Immature natural killer cell (primary cell): Measurements from ENCODE around the gene NRL. TPM values are rescaled to one million over a fixed set of nuclear protein-coding genes. Genes with fewer than 3 reads are reported as not detected.
"Not testable (repeated sequence)": the region's sequence is repeated elsewhere in the genome, so short reads cannot be mapped to it uniquely, and the experiment has no call there.

ENCODE experiments used
- DNase-seq, 3 donors: peaks; one replicate each; pipeline ENCODE4 v3.0.0; 2022; ENCODE audit warnings: mixed read lengths in 1 of 3
- H3K27ac Mint-ChIP-seq, 6 donors: one replicate each; pipeline ENCODE4 v1.8.0; 2020; ENCODE audit warnings: mixed read lengths in 6 of 6, mild to moderate bottlenecking in 5 of 6, inconsistent platforms in 4 of 6, moderate library complexity in 3 of 6
- H3K27me3 Mint-ChIP-seq, 3 donors: one replicate each; pipeline ENCODE4 v1.8.0; 2020 to 2021; ENCODE audit warnings: low read depth in 3 of 3, mild to moderate bottlenecking in 3 of 3, mixed read lengths in 3 of 3, moderate library complexity in 3 of 3, inconsistent platforms in 1 of 3
- H3K36me3 Mint-ChIP-seq, 3 donors: one replicate each; pipeline ENCODE4 v1.8.0; 2020; ENCODE audit warnings: mixed read lengths in 3 of 3, inconsistent platforms in 2 of 3, mild to moderate bottlenecking in 2 of 3
- H3K4me1 Mint-ChIP-seq, 2 donors: one replicate each; pipeline ENCODE4 v1.8.0; 2020; ENCODE audit warnings: inconsistent platforms in 2 of 2, mild to moderate bottlenecking in 2 of 2, mixed read lengths in 2 of 2, moderate library complexity in 1 of 2
- H3K4me3 Mint-ChIP-seq, 5 donors: one replicate each; pipeline ENCODE4 v1.8.0; 2020; ENCODE audit warnings: mild to moderate bottlenecking in 5 of 5, mixed read lengths in 5 of 5, inconsistent platforms in 3 of 5, moderate library complexity in 3 of 5
- H3K9me3 Mint-ChIP-seq, 6 donors: one replicate each; pipeline ENCODE4 v1.8.0; 2020; ENCODE audit warnings: mild to moderate bottlenecking in 6 of 6, mixed read lengths in 6 of 6, inconsistent platforms in 4 of 6, moderate library complexity in 3 of 6
- polyA plus RNA-seq, 3 donors: library from polyadenylated mRNA; unstranded; fragments of 300-500 nt; fragmentation: Illumina TruSeq; gene quantifications; one replicate each; pipeline ENCODE4 v1.2.3, GENCODE V29; 2021

The NRL gene
- polyA plus RNA-seq, 3 donors from 2014 or later = 2.8 to 4.1 (median 3.0) TPM

DNA sequence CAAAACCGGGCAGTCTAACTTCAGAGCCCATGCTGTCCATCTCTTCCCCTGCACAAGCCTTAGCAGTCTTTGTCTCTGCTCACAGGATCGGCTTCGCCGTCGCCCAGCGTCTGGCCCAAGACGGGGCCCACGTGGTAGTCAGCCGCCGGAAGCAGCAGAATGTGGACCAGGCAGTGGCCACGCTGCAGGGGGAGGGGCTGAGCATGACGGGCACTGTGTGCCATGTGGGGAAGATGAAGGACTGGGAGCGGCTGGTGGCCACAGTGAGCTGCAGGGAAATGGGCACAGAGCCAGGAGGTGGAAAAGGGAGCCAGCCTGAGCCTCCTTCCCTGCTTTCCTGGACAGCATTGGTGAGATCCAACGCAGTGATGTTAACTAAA is 77.1 kb downstream of the NRL start:
- H3K4me1 Mint-ChIP-seq = peaks cover 10 to 17% of the 10 kb centered on the region in 2 donors
- peaks cover under 1 to 7% (median 2%) of the 10 kb centered on the region in 6 donors for H3K9me3 Mint-ChIP-seq
- peak overlapping the region in 1 of 5 donors; percentile 5 for H3K4me3 Mint-ChIP-seq
- DNase-seq = no peak
- H3K27ac Mint-ChIP-seq = no peak overlapping the region
- no peaks in the 10 kb centered on the region for H3K36me3 Mint-ChIP-seq
- peaks cover 2 to 5% (median 5%) of the 10 kb centered on the region in 3 donors for H3K27me3 Mint-ChIP-seq

GRCh38 chr14:24036963-24037657 is 77.6 kb downstream of the NRL start:
- H3K27me3 Mint-ChIP-seq, H3K36me3 Mint-ChIP-seq, DNase-seq, H3K9me3 Mint-ChIP-seq: not testable (repeated sequence)
- H3K4me3 Mint-ChIP-seq = peak overlapping the region; percentile 93 to 99 (median 97)
- H3K4me1 Mint-ChIP-seq = peaks cover 10 to 17% of the 10 kb centered on the region in 2 donors
- H3K27ac Mint-ChIP-seq = peak overlapping the region; percentile 74 to 93 (median 89)

DNA sequence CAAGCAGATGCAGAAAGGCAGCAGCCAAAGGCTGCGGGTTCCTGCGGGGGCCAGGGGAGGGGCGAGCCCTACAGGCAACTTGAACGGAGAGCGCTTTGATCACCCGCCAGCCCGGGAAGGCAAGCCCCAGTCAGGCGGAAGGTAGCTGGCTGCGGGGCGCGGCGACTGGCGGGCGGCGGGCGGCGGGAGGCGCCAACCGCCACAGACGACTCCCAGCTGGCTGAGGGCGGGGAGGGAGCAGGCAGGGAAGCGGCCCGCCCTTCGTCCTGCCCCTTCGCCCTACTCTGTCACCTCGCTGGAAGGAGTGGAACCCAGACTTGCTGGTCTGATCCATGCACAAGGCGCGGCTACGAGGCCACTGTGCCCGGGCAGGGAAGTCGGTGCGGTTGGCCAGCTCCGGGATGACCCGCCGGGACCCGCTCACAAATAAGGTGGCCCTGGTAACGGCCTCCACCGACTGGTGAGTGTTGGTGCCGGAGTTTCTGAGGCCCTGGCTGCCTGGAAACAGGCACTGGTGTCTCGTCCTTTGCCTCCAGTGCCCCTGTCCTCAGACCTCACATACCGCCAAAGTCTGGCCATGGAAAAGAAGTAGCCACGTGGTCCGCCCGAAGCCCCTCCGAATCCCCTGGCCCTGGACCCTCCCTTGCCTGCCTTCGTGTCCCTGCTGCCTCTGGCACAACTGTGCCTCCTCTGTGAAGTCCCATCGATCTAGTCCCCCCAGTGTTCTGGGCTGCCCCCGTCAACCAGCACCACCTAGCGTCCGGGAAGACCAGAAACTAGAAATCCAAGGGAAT is 78.4 kb downstream of the NRL start:
- Mint-ChIP-seq H3K4me3 (peak overlapping the region; percentile 93 to 99 (median 97)), H3K9me3 (peaks cover 7 to 12% (median 10%) of the 10 kb centered on the region in 6 donors), H3K36me3 (peaks cover 0 to 7% (median 3%) of the 10 kb centered on the region in 3 donors), H3K4me1 (peaks cover 10 to 17% of the 10 kb centered on the region in 2 donors), H3K27ac (peak overlapping the region; percentile 74 to 93 (median 89)), H3K27me3 (peaks cover 3 to 5% (median 4%) of the 10 kb centered on the region in 3 donors)
- peak; percentile 51 to 67 (median 64) for DNase-seq

DNA sequence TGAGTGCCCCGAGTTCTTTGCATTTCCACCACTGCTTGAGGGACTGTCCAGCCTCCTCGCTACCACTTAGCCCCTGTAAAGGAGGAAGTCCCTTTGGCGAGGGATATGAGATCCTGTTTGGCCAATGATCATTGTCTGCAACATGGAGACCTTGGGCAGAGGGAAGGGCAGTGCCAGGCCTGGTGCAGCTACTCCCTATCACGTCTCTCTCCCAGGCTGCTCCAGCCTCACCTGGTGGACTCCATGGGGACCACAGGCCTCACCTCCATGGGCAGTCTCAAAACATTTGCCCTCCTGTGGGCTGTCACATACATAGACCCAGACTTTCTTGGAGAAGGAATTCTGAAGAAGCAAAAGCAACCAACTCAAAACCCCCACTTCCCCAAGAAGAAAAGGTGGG is 79.0 kb downstream of the NRL start:
- H3K4me3 Mint-ChIP-seq = peak overlapping the region; percentile 93 to 99 (median 97)
- H3K9me3 Mint-ChIP-seq = peaks cover 7 to 17% (median 12%) of the 10 kb centered on the region in 6 donors
- peak overlapping the region in 5 of 6 donors; percentile 34 to 83 (median 42) for H3K27ac Mint-ChIP-seq
- not testable (repeated sequence) for H3K27me3 Mint-ChIP-seq, H3K36me3 Mint-ChIP-seq, DNase-seq
- H3K4me1 Mint-ChIP-seq = peaks cover 10 to 17% of the 10 kb centered on the region in 2 donors

- Mint-ChIP-seq H3K4me1 (peaks cover 10 to 17% of the 10 kb centered on the region in 2 donors), H3K9me3 (peaks cover 7 to 18% (median 12%) of the 10 kb centered on the region in 6 donors), H3K27me3 (peaks cover 0 to 5% (median 2%) of the 10 kb centered on the region in 3 donors), H3K4me3 (no peak overlapping the region), H3K36me3 (peaks cover 0 to 8% (median 3%) of the 10 kb centered on the region in 3 donors), H3K27ac (peak overlapping the region in 1 of 6 donors; percentile 40)
- no peak for DNase-seq
Measured at GRCh38 chr14:24032727-24033418, 81.9 kb downstream of the NRL start.

GRCh38 chr14:24031331-24031730 is 83.4 kb downstream of the NRL start:
- H3K4me3 Mint-ChIP-seq, H3K36me3 Mint-ChIP-seq, H3K27ac Mint-ChIP-seq, DNase-seq, H3K4me1 Mint-ChIP-seq, H3K27me3 Mint-ChIP-seq: not testable (repeated sequence)
- H3K9me3 Mint-ChIP-seq = peaks cover 7 to 18% (median 12%) of the 10 kb centered on the region in 6 donors

DNA sequence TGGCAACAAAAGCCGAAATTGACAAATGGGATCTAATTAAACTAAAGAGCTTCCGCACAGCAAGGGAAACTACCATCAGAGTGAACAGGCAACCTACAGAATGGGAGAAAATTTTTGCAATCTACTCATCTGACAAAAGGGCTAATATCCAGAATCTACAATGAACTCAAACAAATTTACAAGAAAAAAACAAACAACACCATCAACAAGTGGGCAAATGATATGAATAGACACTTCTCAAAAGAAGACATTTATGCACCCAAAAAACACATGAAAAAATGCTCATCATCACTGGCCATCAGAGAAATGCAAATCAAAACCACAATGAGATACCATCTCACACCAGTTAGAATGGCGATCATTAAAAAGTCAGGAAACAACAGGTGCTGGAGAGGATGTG is 85.1 kb downstream of the NRL start:
- not testable (repeated sequence) for H3K36me3 Mint-ChIP-seq, H3K27ac Mint-ChIP-seq, H3K4me1 Mint-ChIP-seq, H3K4me3 Mint-ChIP-seq, H3K27me3 Mint-ChIP-seq, DNase-seq
- H3K9me3 Mint-ChIP-seq = peaks cover 7 to 18% (median 12%) of the 10 kb centered on the region in 6 donors

Other genes with a start within 250 kb of the NRL start
- 10 to 100 TPM; 26.2 to 33.8 (median 31.0) TPM for gene DHRS4, start 161.2 kb downstream of the NRL start, polyA plus RNA-seq
- 10 to 100 TPM; 14.7 to 22.1 (median 15.8) TPM for gene DHRS4L2, start 126.0 kb downstream of the NRL start, polyA plus RNA-seq
- under 1 TPM; 0.09 to 0.82 (median 0.32) TPM for gene CARMIL3, start 62.9 kb downstream of the NRL start, polyA plus RNA-seq
- not detected for gene CPNE6, start 43.4 kb downstream of the NRL start, polyA plus RNA-seq
- gene PCK2, start 20.6 kb downstream of the NRL start, polyA plus RNA-seq = 10 to 100 TPM in 2 of 3 donors, 1 to 10 TPM in 1; 8.2 to 13.3 (median 12.0) TPM
- gene DCAF11, start 172 bp downstream of the NRL start, polyA plus RNA-seq = 100 to 1,000 TPM in 1 of 3 donors, 10 to 100 TPM in 2; 91.1 to 129 (median 98.2) TPM
- gene FITM1, start 15.7 kb upstream of the NRL start, polyA plus RNA-seq = under 1 TPM; 0.28 to 0.90 (median 0.85) TPM
- 1,000 to 10,000 TPM; 1,115 to 1,243 (median 1,240) TPM for gene PSME1, start 21.2 kb upstream of the NRL start, polyA plus RNA-seq
- 10 to 100 TPM; 14.2 to 19.0 (median 17.6) TPM for gene EMC9, start 26.6 kb upstream of the NRL start, polyA plus RNA-seq
- 1,000 to 10,000 TPM in 1 of 3 donors, 100 to 1,000 TPM in 2; 650 to 1,160 (median 776) TPM for gene PSME2, start 31.7 kb upstream of the NRL start, polyA plus RNA-seq
- 10 to 100 TPM; 41.5 to 62.9 (median 59.5) TPM for gene RNF31, start 32.5 kb upstream of the NRL start, polyA plus RNA-seq
- 100 to 1,000 TPM in 2 of 3 donors, 10 to 100 TPM in 1; 48.8 to 123 (median 102) TPM for gene IRF9, start 46.3 kb upstream of the NRL start, polyA plus RNA-seq
- gene REC8, start 57.1 kb upstream of the NRL start, polyA plus RNA-seq = 10 to 100 TPM in 1 of 3 donors, 1 to 10 TPM in 2; 1.7 to 15.2 (median 3.8) TPM
- 10 to 100 TPM; 10.1 to 21.0 (median 11.3) TPM for gene IPO4, start 73.9 kb upstream of the NRL start, polyA plus RNA-seq
- 10 to 100 TPM; 31.0 to 60.5 (median 42.4) TPM for gene TM9SF1, start 80.5 kb upstream of the NRL start, polyA plus RNA-seq
- gene TSSK4, start 90.7 kb upstream of the NRL start, polyA plus RNA-seq = 1 to 10 TPM in 2 of 3 donors, under 1 TPM in 1; 0.38 to 3.0 (median 3.0) TPM
- 100 to 1,000 TPM; 162 to 203 (median 168) TPM for gene CHMP4A, start 98.5 kb upstream of the NRL start, polyA plus RNA-seq
- 10 to 100 TPM; 29.2 to 45.5 (median 29.5) TPM for gene MDP1, start 101.1 kb upstream of the NRL start, polyA plus RNA-seq
- 100 to 1,000 TPM; 347 to 503 (median 373) TPM for gene NEDD8, start 117.4 kb upstream of the NRL start, polyA plus RNA-seq
- gene GMPR2, start 118.0 kb upstream of the NRL start, polyA plus RNA-seq = 100 to 1,000 TPM in 1 of 3 donors, 10 to 100 TPM in 2; 89.3 to 134 (median 96.0) TPM
- gene TINF2, start 127.7 kb upstream of the NRL start, polyA plus RNA-seq = 100 to 1,000 TPM; 248 to 289 (median 249) TPM
- gene TGM1, start 148.2 kb upstream of the NRL start, polyA plus RNA-seq = under 1 TPM in 1 of 3 donors, not detected in 2; 0.41 TPM
- gene RABGGTA, start 156.6 kb upstream of the NRL start, polyA plus RNA-seq = 10 to 100 TPM; 23.3 to 52.0 (median 38.6) TPM
- gene DHRS1, start 184.8 kb upstream of the NRL start, polyA plus RNA-seq = 10 to 100 TPM; 31.4 to 35.9 (median 31.7) TPM
- gene NOP9, start 184.9 kb upstream of the NRL start, polyA plus RNA-seq = 1 to 10 TPM in 2 of 3 donors, not detected in 1; 1.4 to 2.4 TPM
- 10 to 100 TPM; 31.6 to 81.9 (median 52.1) TPM for gene CIDEB, start 193.0 kb upstream of the NRL start, polyA plus RNA-seq
- 1 to 10 TPM; 2.1 to 4.9 (median 3.9) TPM for gene LTB4R2, start 195.2 kb upstream of the NRL start, polyA plus RNA-seq
- 10 to 100 TPM; 12.4 to 13.7 (median 12.7) TPM for gene LTB4R, start 196.6 kb upstream of the NRL start, polyA plus RNA-seq
- under 1 TPM in 2 of 3 donors, not detected in 1; 0.31 to 0.52 TPM for gene ADCY4, start 220.1 kb upstream of the NRL start, polyA plus RNA-seq
- 10 to 100 TPM; 13.5 to 21.4 (median 16.0) TPM for gene RIPK3, start 225.0 kb upstream of the NRL start, polyA plus RNA-seq